Liver (tissue), 3 donors: ENCODE data around the gene APPBP2.

Source experiments
- CTCF ChIP-seq: fragments of 150-350 bp; IDR thresholded peaks from 2 replicates; pipeline ENCODE4 v1.5.1; 2017; ENCODE audit warnings: improper control_type of control experiment, low read depth, low read length; ENCODE audit not compliant: missing input control
- GABPA ChIP-seq, 2 donors: IDR thresholded peaks in 1 of 2; conservative IDR thresholded peaks in 1 of 2; 2 replicates each; pipeline ENCODE4 v1.6.1; 2016; ENCODE audit warnings: antibody characterized with exemption in 2 of 2, mild to moderate bottlenecking in 1 of 2, moderate library complexity in 1 of 2
- JUND ChIP-seq, 2 donors: IDR thresholded peaks; 2 replicates each; pipeline ENCODE4 v1.6.1; 2016; ENCODE audit warnings: antibody characterized with exemption in 2 of 2
- MAX ChIP-seq: IDR thresholded peaks from 2 replicates; pipeline ENCODE4 v1.6.1; 2016; ENCODE audit warnings: antibody characterized with exemption
- RAD21 ChIP-seq, 2 donors: IDR thresholded peaks; 2 replicates each; pipeline ENCODE4 v1.6.1; 2016; ENCODE audit warnings: antibody characterized with exemption in 2 of 2, mild to moderate bottlenecking in 2 of 2
- TAF1 ChIP-seq: conservative IDR thresholded peaks from 2 replicates; pipeline ENCODE4 v1.6.1; 2016; ENCODE audit warnings: antibody characterized with exemption, mild to moderate bottlenecking
- donor health status: healthy.
- donor health status: healthy.

GRCh38 chr17:60525328-60525684 is 736 bp downstream of the APPBP2 start:
- TF ChIP-seq JUND (IDR thresholded peaks at IDR 0.05) (no peak), CTCF (no peak), RAD21 (IDR thresholded peaks at IDR 0.05) (peak in 1 of 2 donors; percentile 17), MAX (no peak), TAF1 (no peak), GABPA (IDR thresholded peaks at IDR 0.05 in 1 of 2, conservative IDR thresholded peaks at IDR 0.05 in 1 of 2) (no peak)
